ENCODE results near the gene CEP128.

GRCh38 chr14:80658733-80659132, 282.8 kb downstream of the CEP128 start:
- TF ChIP-seq CTCF (conservative IDR thresholded peaks at IDR 0.05), result no peak
- no peak for TF ChIP-seq EZH2 (IDR thresholded peaks at IDR 0.05; ENCODE audit: low read depth)

Measured in PC-9 (cell line).